HG03108 (cell line): ENCODE measurements around the gene FOXA3.

Source experiments
- ATAC-seq: cut with Tn5 transposase; IDR thresholded peaks from one replicate; pipeline ENCODE4 v1.9.1; 2021; ENCODE audit warnings: moderate library complexity; ENCODE audit not compliant: unreplicated experiment

FOXA3 gene

DNA sequence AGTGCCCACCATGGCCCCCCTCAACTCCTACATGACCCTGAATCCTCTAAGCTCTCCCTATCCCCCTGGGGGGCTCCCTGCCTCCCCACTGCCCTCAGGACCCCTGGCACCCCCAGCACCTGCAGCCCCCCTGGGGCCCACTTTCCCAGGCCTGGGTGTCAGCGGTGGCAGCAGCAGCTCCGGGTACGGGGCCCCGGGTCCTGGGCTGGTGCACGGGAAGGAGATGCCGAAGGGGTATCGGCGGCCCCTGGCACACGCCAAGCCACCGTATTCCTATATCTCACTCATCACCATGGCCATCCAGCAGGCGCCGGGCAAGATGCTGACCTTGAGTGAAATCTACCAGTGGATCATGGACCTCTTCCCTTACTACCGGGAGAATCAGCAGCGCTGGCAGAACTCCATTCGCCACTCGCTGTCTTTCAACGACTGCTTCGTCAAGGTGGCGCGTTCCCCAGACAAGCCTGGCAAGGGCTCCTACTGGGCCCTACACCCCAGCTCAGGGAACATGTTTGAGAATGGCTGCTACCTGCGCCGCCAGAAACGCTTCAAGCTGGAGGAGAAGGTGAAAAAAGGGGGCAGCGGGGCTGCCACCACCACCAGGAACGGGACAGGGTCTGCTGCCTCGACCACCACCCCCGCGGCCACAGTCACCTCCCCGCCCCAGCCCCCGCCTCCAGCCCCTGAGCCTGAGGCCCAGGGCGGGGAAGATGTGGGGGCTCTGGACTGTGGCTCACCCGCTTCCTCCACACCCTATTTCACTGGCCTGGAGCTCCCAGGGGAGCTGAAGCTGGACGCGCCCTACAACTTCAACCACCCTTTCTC lies 8.2 kb downstream of the FOXA3 start:
- no peak for ATAC-seq

DNA sequence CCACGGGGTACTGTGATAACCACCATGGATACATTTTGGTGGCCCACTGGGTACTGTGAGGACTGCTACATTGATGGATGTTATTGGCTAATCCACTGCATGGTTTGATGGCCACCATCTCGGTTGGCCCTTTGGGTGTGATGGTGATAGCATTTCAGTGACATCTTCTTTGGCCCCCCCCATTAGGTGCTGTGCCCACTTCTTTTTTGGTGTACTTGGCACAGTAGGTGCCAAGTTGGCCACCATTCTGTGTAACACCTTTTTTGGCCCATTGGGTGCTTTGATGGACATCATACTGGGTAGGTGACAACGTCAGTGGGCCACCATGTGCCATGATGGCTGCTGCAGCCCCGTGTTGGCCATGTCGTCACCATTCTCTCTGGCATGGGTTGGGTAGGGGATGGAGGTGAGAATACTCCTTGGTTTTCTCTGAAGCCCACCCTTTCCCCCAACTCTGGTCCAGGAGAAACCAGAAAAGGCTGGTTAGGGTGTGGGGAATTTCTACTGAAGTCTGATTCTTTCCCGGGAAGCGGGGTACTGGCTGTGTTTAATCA lies 9.2 kb downstream of the FOXA3 start:
- ATAC-seq: no peak

GRCh38 chr19:45874620-45874966 lies 10.5 kb downstream of the FOXA3 start:
- ATAC-seq: no peak

DNA sequence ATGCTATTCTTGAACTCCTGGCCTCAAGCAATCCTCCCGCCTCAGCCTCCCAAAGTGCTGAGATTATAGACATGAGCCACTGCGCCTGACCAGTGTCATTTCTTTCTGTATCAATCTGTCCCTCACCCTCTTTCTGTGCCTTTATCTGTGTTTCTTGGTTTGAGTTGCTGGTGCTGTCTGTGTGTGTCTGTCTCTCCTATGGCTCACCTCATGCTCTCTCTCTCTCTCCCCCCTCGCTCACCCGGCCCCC lies 12.0 kb downstream of the FOXA3 start:
- ATAC-seq: no peak

DNA sequence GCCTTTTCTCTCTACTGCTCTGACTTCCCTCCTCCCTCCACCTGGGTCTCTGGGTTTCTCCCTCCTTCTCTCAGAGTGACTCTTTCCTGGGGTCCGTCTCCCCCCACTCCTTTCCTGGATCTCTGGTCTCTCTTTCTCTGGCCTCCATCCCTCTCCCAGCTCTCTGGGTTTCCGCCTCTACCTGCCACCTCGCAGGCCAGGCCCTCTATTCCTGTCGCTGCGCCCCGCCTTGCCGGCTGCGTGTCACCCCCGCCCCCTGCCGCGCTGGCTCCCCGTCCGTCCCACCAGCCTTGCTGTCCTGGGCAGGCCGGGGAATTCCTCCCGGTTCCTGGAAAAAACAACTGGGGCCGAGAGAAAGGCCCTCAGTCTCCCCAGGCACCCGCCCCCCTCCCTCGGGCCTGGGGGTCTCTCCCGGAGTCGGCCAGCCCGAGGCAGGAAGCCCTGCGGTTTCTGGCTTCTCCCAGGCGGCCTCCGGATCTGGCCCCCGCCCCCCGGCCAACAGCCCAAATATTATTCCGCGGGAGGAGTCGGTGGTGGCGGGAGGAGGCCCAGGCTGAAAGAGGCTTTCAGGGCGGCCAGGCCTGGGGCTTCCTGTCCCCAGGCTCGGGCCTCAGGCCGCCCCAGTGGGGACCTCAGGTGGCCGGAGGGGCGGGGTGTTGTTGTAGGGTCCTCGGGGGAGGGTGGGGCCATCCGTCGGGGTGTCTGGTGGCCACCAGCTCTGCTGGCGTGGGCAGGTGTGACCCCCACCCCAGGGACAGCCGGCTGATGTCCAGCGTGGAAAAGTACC lies 12.5 kb downstream of the FOXA3 start:
- ATAC-seq: no peak

DNA sequence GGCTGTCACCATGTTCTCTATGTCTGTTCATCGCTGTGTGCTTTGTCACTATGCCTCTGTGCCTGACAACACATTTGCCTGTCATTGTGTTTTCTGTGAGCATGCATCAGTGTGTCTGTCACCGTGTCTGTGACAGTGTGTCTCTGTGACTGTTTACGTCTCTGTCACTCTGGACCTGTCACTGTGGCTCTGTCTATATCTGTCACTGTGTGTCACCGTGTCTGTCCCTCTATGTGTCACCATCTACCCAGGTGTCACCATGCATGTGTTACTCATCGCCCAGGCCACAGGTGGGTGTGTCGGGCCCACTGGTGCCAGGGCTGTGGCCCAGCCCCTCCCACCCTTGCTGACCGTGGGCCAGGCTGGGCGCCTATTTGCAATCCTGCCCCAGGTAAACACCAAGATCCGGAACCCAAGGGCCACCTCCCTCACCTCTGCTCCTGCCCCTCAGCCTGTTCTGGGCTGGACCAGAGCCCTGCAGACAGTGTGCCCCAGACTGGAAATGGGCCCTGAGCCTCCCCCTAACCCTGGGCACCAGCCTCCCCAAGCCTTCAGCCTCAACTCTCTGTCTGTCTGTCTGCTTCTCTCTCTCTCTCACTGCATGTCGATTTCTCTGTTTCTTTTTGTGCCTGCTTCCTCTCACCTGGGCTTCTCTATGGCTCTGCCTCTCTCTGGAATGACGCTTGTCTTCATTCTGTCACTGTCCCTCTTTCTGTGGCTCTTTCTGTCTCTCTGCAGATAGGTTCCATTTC lies 14.1 kb downstream of the FOXA3 start:
- no peak for ATAC-seq

GRCh38 chr19:45879055-45879454 lies 14.9 kb downstream of the FOXA3 start:
- ATAC-seq: no peak

DNA sequence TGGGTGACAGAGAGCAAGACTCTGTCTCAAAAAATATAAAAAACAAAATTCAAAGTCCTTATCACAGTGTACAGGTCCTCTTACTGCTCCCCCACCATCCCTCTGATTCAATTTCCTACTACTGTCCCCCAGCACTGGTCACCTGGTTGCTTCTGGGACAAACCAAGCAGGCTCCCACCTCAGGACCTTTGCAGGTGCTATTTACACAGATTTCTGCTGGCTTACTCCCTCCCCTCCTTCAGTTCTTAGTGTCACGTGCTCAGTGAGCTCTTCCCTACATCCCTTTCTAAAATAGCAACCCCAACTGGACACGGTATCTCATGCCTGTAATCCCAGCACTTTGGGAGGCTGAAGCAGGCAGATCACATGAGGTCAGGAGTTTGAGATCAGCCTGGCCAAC lies 15.8 kb downstream of the FOXA3 start:
- ATAC-seq: no peak

GRCh38 chr19:45881082-45881908 lies 17.2 kb downstream of the FOXA3 start:
- ATAC-seq: no peak

DNA sequence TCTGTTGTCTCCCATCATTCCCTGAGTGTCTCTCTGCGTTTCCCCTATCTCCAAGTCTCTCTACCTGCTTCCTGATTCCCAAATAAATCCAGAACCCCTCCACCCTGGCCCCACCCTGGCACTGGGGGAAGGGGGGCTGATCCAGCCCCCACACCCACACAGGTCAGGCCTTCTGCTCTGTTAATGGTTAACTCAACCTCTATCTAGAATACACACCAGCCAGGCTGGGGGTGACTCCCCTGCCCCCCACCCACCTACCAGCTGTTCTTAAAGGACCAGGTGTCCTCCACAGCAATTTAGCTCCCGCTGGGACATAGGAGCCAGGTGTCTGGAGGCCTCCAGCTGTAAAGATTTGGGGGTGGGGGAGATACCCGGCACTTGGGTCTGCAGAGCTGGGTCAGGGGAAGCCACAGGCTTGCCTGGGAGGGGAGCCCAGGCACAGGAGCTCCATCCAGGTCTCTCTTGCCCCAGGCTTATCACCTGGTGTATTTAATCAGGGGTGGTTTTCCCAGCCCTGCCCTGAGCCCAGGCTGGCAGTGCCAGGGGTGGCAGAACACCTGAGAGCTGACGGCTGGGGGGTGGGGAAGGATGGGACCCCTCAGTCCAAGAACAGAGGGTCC lies 17.9 kb downstream of the FOXA3 start:
- ATAC-seq: no peak

- ATAC-seq: no peak
These were observed 18.8 kb downstream of the FOXA3 start for GRCh38 chr19:45882652-45883585.

DNA sequence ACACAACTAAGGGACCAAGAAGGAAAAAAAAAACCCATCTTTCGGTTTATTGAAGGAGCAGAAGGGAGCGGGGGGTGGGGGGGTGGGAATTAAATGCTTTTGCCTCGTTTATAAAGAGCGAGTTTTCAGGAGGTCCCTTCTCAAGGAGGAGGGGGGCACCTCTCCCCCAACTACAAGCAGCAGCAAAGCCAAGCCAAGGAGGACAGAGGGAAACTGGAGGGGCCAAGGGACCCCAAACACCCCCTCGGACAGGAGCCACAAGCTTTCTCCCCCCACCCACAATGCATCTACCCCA lies 19.4 kb downstream of the FOXA3 start:
- no peak for ATAC-seq

GRCh38 chr19:45883881-45884681 lies 20.0 kb downstream of the FOXA3 start:
- ATAC-seq: no peak

GRCh38 chr19:45884682-45885555 lies 20.8 kb downstream of the FOXA3 start:
- ATAC-seq: no peak

- peak; percentile 36 for ATAC-seq
These were observed 21.7 kb downstream of the FOXA3 start, which contains the start of gene IRF2BP1 for GRCh38 chr19:45885556-45886426. IRF2BP1 (minus strand) TSS chr19:45886141; CDS start chr19:45885774, 367 bp downstream.

- peak; percentile 44 for ATAC-seq
These were observed 22.5 kb downstream of the FOXA3 start for GRCh38 chr19:45886427-45887199.
